Hepatocyte (in vitro differentiated cells): ENCODE results near the gene FOSL2. TPM values are rescaled to one million over a fixed set of nuclear protein-coding genes. Genes with fewer than 3 reads are reported as not detected.

Experiments used
- DNase-seq: peaks from one replicate; pipeline ENCODE4 v3.0.0-alpha.2; 2016; ENCODE audit warnings: low spot score
- H2AFZ ChIP-seq: fragments of 200-600 bp; sonication (generic); 2 replicates; pipeline ENCODE4 v1.6.0; 2016; ENCODE audit warnings: antibody characterized with exemption, mild to moderate bottlenecking
- H3K27ac ChIP-seq: fragments of 200-600 bp; sonication (generic); 2 replicates; pipeline ENCODE4 v1.5.1; 2016; ENCODE audit warnings: mild to moderate bottlenecking
- H3K27me3 ChIP-seq: fragments of 200-600 bp; sonication (generic); 2 replicates; pipeline ENCODE4 v1.6.1; 2016
- H3K36me3 ChIP-seq: fragments of 200-600 bp; sonication (generic); replicated peaks from 2 replicates; pipeline ENCODE4 v1.5.1; 2016; ENCODE audit warnings: low read depth; ENCODE audit not compliant: insufficient read depth
- H3K4me1 ChIP-seq: fragments of 200-600 bp; sonication (generic); 2 replicates; pipeline ENCODE4 v1.5.1; 2016; ENCODE audit warnings: mild to moderate bottlenecking, moderate library complexity; ENCODE audit not compliant: insufficient read depth
- H3K4me2 ChIP-seq: fragments of 200-600 bp; sonication (generic); 2 replicates; pipeline ENCODE4 v1.6.0; 2016
- H3K4me3 ChIP-seq: fragments of 200-600 bp; sonication (generic); 2 replicates; pipeline ENCODE4 v1.5.1; 2016; ENCODE audit warnings: mild to moderate bottlenecking
- H3K79me2 ChIP-seq: fragments of 200-600 bp; sonication (generic); 2 replicates; pipeline ENCODE4 v1.6.0; 2017; ENCODE audit warnings: mild to moderate bottlenecking
- H3K9me2 ChIP-seq: fragments of 200-600 bp; sonication (generic); replicated peaks from 2 replicates; pipeline ENCODE4 v1.6.0; 2017; ENCODE audit warnings: mild to moderate bottlenecking; ENCODE audit not compliant: insufficient read depth
- H3K9me3 ChIP-seq: fragments of 200-600 bp; sonication (generic); 2 replicates; pipeline ENCODE4 v1.5.1; 2016; ENCODE audit warnings: low read depth, mild to moderate bottlenecking
- H4K20me1 ChIP-seq: fragments of 200-600 bp; sonication (generic); 2 replicates; pipeline ENCODE4 v1.6.0; 2016; ENCODE audit warnings: mild to moderate bottlenecking; ENCODE audit not compliant: insufficient read depth, poor library complexity, severe bottlenecking
- EZH2 ChIP-seq: fragments of 200-600 bp; sonication (generic); IDR thresholded peaks from 2 replicates; pipeline ENCODE4 v1.6.1; 2016; ENCODE audit warnings: antibody characterized with exemption, mild to moderate bottlenecking, borderline replicate concordance
- EZH2phosphoT487 ChIP-seq: fragments of 200-600 bp; sonication (generic); IDR thresholded peaks from one replicate; pipeline ENCODE4 v1.6.1; 2018; ENCODE audit warnings: antibody characterized with exemption, mild to moderate bottlenecking, low read depth, moderate library complexity; ENCODE audit not compliant: unreplicated experiment, severe bottlenecking
- WGBS: methylation state at CpG from one replicate; pipeline ENCODE4 v1.1.6; 2016; ENCODE audit warnings: low lambda C conversion rate; ENCODE audit errors: missing lambda C conversion rate; 5-methylcytosine and 5-hydroxymethylcytosine counted together
- polyA plus RNA-seq: library from polyadenylated mRNA; unstranded; fragments of >200 nt; fragmentation: Nextera tagmentation; extraction: Ambion mirVana; gene quantifications from 2 replicates; pipeline ENCODE4 v1.2.1, GENCODE V29; 2016
- total RNA-seq: library from RNA; depleted of rRNA; stranded (reverse); fragments of >200 nt; gene quantifications from 2 replicates; pipeline ENCODE4 v1.2.3, GENCODE V29; 2014
- TF ChIP-seq, protein P1 (sequence below): fragments of 200-600 bp; sonication (generic); IDR thresholded peaks from 2 replicates; pipeline ENCODE4 v1.5.1; 2016; ENCODE audit warnings: antibody characterized with exemption, mild to moderate bottlenecking; ENCODE audit not compliant: poor library complexity

FOSL2 gene
- total and polyA plus RNA-seq, 2 experiments from 2014 or later = 91.1 to 148 TPM

DNA sequence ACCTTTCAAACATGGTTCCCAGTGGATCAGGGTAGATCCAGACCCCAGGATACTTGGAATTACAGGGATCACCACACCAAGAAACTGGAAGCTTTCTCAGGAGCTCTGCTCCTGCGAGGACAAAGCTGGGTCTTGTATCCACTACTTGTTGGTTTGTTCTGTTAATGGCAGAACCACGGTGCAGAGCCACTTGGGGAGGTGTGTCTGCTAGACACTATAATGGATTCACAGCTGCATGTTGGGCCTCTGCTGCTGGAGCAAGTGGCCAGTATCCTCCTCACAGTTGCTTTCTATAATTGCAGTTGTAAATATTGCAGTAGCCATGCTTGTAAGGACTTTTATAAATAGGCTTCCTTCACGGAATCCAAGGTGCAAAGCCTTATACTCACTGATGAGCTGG is 12.9 kb downstream of the FOSL2 start:
- no peak for DNase-seq
- Histone ChIP-seq H3K9me3 (no peaks in the 10 kb centered on the region), H3K4me3 (no peak overlapping the region), H3K4me2 (no peak overlapping the region), H3K4me1 (peaks cover 22% of the 10 kb centered on the region), H3K36me3 (no peaks in the 10 kb centered on the region), H3K27me3 (no peaks in the 10 kb centered on the region), H4K20me1 (peaks cover 100% of the 10 kb centered on the region), H3K9me2 (no peaks in the 10 kb centered on the region), H2AFZ (no peak overlapping the region), H3K27ac (no peak overlapping the region), H3K79me2 (peaks cover 94% of the 10 kb centered on the region)
- 95% methylated on average over 3 of the region's 3 CpGs for WGBS
- TF ChIP-seq EZH2phosphoT487 (no peak), EZH2 (no peak)
- TF ChIP-seq, protein P1, sequence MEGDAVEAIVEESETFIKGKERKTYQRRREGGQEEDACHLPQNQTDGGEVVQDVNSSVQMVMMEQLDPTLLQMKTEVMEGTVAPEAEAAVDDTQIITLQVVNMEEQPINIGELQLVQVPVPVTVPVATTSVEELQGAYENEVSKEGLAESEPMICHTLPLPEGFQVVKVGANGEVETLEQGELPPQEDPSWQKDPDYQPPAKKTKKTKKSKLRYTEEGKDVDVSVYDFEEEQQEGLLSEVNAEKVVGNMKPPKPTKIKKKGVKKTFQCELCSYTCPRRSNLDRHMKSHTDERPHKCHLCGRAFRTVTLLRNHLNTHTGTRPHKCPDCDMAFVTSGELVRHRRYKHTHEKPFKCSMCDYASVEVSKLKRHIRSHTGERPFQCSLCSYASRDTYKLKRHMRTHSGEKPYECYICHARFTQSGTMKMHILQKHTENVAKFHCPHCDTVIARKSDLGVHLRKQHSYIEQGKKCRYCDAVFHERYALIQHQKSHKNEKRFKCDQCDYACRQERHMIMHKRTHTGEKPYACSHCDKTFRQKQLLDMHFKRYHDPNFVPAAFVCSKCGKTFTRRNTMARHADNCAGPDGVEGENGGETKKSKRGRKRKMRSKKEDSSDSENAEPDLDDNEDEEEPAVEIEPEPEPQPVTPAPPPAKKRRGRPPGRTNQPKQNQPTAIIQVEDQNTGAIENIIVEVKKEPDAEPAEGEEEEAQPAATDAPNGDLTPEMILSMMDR = no peak

DNA sequence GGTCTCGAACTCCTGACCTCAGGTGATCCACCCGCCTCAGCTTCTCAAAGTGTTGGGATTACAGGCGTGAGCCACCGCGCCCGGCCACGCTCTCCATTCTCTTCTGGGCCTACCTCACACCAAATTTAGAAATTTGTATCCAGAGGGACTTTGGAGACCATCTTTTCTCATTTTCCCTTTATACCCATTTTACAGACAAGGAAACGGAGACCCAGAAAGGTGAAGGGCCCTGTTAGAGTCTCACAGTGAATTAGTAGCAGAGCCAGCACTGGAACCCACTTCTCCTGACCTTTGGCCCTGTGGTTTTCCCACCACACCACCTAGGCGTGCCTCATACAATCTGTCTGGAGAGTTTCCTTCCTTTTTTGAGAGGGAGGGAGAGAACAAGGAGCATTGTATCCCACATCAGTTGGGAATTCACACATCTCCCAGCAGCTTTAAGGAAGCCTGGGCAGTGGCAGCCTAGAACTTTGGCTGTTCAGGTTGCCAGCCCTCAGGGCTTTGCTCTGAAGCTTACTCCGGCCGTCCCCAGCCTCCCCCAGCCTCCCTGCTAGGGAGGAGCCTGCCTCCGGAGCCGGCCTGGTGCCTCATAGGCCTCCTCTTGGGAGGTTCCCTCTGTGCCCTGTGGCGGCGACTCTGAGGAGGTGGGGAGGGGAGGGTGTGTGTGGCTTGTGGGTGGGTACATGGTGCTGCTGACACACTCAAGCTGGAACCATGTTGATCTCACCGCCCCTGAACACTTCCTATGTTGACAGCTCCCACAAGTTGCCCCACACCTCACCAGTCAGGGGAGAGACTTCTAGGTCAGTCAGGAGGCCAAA is 13.8 kb downstream of the FOSL2 start:
- Histone ChIP-seq H3K4me3 (no peak overlapping the region), H3K4me1 (peaks cover 13% of the 10 kb centered on the region), H3K9me2 (no peaks in the 10 kb centered on the region), H3K27me3 (no peaks in the 10 kb centered on the region), H3K36me3 (no peaks in the 10 kb centered on the region), H3K9me3 (no peaks in the 10 kb centered on the region), H2AFZ (no peak overlapping the region), H3K79me2 (peaks cover 94% of the 10 kb centered on the region), H3K4me2 (no peak overlapping the region), H4K20me1 (peaks cover 100% of the 10 kb centered on the region), H3K27ac (peak overlapping the region; percentile 78)
- no peak for DNase-seq
- WGBS = 90% methylated on average over 16 of the region's 16 CpGs
- TF ChIP-seq EZH2 (no peak), EZH2phosphoT487 (no peak)
- TF ChIP-seq, protein P1 = no peak

DNA sequence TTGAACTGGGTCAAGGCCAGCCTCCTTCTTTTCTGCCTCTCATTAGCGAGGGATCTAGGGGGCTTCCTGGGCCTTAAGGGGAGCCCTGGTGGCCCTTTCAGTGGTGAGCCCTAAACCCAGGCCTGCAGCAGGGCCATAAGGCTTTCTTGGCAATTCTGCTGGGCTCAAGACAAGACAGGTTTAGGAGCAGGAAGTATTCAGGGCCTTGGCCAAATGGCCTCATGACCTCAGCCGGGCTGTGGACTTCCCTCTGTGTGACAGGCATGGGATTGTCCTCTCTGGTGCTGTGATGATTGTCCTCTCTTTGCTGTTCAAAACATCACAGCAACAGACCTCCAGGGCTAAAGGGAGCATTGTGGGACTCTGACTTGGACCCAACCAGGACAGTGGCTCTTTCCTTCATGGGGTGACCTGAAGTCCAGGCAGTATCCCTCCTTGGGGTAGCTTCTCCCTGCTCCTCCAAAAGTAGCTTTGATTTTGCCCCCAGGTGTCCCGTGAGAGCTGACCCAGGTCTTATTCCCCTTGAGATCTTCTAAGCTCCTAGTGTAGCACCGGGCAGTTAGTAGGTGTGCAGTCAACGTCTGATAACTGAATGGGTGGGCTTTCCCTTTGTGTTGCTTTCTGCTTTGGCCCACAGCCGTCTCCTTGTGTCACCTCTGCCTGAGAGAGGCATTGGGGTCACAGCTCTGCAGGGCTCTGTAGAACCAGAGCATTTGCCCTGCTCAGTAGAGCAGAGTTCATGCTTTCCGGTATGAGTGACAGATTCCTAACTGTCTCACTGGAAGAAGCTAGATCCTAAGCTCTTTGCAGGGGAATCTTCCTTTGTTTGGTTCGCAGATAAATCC is 14.7 kb downstream of the FOSL2 start:
- peaks cover 100% of the 10 kb centered on the region for H4K20me1 ChIP-seq
- no peak for DNase-seq

More for the DNA sequence above, 14.7 kb downstream of the FOSL2 start:
- 92% methylated on average over 8 of the region's 8 CpGs for WGBS
- Histone ChIP-seq H3K79me2 (peaks cover 92% of the 10 kb centered on the region), H3K4me3 (no peak overlapping the region), H3K4me2 (no peak overlapping the region), H2AFZ (no peak overlapping the region), H3K9me3 (no peaks in the 10 kb centered on the region), H3K27me3 (no peaks in the 10 kb centered on the region), H3K4me1 (peaks cover 4% of the 10 kb centered on the region), H3K9me2 (no peaks in the 10 kb centered on the region), H3K27ac (peak overlapping the region; percentile 78), H3K36me3 (no peaks in the 10 kb centered on the region)
- TF ChIP-seq EZH2 (no peak), EZH2phosphoT487 (no peak)
- TF ChIP-seq, protein P1 = no peak
